Caco-2 (cell line): ENCODE measurements around the gene PARP1. TPM values are rescaled to one million over a fixed set of nuclear protein-coding genes. Genes with fewer than 3 reads are reported as not detected.

ENCODE experiments used
- BruUV-seq: library from RNA; stranded (reverse); fragments of 400-500 nt; replicated peaks from 2 replicates; lab custom pipeline; 2021; lab: Mats Ljungman, UMichigan
- CTCF ChIA-PET: fragments of 300-600 bp; sonication (Branson Sonifier 250); formaldehyde crosslinking; loops from one replicate; lab custom pipeline; 2022; ENCODE audit warnings: antibody characterized with exemption; lab: Charles Lee
- POLR2A ChIA-PET: fragments of 300-600 bp; sonication (Branson Sonifier 250); formaldehyde crosslinking; loops from one replicate; lab custom pipeline; 2022; ENCODE audit warnings: antibody characterized with exemption; lab: Charles Lee
- DNase-seq, 2 experiments: peaks; one replicate each; pipeline versions ENCODE4 v3.0.0 to v3.0.0-alpha.2; 2020 to 2022
- H3K27me3 ChIP-seq: replicated peaks from 2 replicates; pipeline ENCODE4 v1.6.0; 2011; ENCODE audit warnings: low read length; ENCODE audit not compliant: control insufficient read depth, insufficient read depth
- H3K36me3 ChIP-seq: 2 replicates; pipeline ENCODE4 v1.5.1; 2011; ENCODE audit warnings: low read length; ENCODE audit not compliant: control insufficient read depth, insufficient read depth
- H3K4me1 ChIP-seq: fragments of 250-450 bp; sonication (Bioruptor Pico); 2 replicates; pipeline ENCODE4 v1.5.1; 2020; ENCODE audit warnings: mild to moderate bottlenecking
- H3K4me3 ChIP-seq: 2 replicates; pipeline ENCODE4 v1.5.1; 2011; ENCODE audit warnings: low read depth, mild to moderate bottlenecking, control low read depth, low read length
- H3K9me3 ChIP-seq: fragments of 250-450 bp; sonication (Bioruptor Pico); 2 replicates; pipeline ENCODE4 v1.5.1; 2020; ENCODE audit warnings: mild to moderate bottlenecking, moderate library complexity
- H3K27ac Mint-ChIP-seq: one replicate; pipeline ENCODE4 v1.8.0; 2022; ENCODE audit warnings: mixed read lengths; ENCODE audit not compliant: unreplicated experiment
- H3K27me3 Mint-ChIP-seq: one replicate; pipeline ENCODE4 v1.8.0; 2022; ENCODE audit warnings: mixed read lengths; ENCODE audit not compliant: insufficient read depth, unreplicated experiment
- H3K36me3 Mint-ChIP-seq: one replicate; pipeline ENCODE4 v1.8.0; 2022; ENCODE audit warnings: mild to moderate bottlenecking, mixed read lengths; ENCODE audit not compliant: insufficient read depth, unreplicated experiment
- H3K4me1 Mint-ChIP-seq: one replicate; pipeline ENCODE4 v1.8.0; 2022; ENCODE audit warnings: low read depth, mixed read lengths; ENCODE audit not compliant: unreplicated experiment
- H3K4me3 Mint-ChIP-seq: one replicate; pipeline ENCODE4 v1.8.0; 2022; ENCODE audit warnings: mild to moderate bottlenecking, moderate library complexity, mixed read lengths; ENCODE audit not compliant: unreplicated experiment
- H3K9me3 Mint-ChIP-seq: one replicate; pipeline ENCODE4 v1.8.0; 2022; ENCODE audit warnings: mixed read lengths; ENCODE audit not compliant: unreplicated experiment
- intact Hi-C: fragments of 100-400 bp; cut with micrococcal nuclease; formaldehyde crosslinking; loops from one replicate; pipeline ENCODE4 v1.10.0; 2022; ENCODE audit not compliant: unreplicated experiment
- total RNA-seq: library from RNA; stranded (reverse); gene quantifications from 2 replicates; pipeline ENCODE4 v1.2.3, GENCODE V29; 2022
- TF ChIP-seq, protein P1 (sequence below), 2 experiments: fragments of 200-600 bp in 1 of 2; IDR thresholded peaks; 1 replicate in 1 of 2; 2 replicates in 1 of 2; pipeline versions ENCODE4 v1.5.1 to v1.8.0; 2011 to 2022; ENCODE audit warnings: antibody characterized with exemption in 1 of 2, control low read depth in 1 of 2, inconsistent platforms in 1 of 2, low read depth in 1 of 2, low read length in 1 of 2, mild to moderate bottlenecking in 1 of 2, moderate library complexity in 1 of 2; ENCODE audit not compliant: insufficient read depth in 1 of 2, severe bottlenecking in 1 of 2, unreplicated experiment in 1 of 2

PARP1 gene
- total RNA-seq, 1 experiment from 2014 or later = 136 TPM

DNA sequence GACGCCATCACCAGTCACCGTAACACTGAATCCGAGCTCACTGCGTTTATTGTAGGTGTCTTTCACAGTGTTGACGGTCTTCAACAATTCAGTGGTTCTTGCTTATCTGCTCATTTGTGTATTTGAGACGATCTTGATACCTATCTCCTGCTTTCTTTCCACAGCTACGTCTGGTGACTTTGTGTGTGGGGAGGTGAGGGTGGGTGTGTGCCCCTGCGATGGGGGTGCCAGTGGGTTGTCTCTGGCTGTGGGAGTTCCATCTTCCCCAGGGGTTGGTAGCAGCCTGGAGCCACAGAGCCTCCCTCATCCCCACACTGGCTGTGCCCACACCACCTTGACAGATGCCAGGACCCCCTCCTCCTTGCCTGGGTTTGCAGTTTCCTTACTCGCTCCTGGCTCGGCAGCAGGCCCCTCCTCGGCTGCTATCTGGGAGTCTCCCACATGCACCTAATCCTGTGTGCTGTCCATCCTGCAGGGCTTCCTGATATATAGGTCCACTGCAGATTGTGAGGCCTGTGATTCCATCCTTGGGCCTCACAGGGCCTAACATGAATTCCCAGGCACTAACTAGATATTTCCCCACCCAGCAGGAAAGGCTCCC, 6.3 kb upstream of the PARP1 start:
- DNase-seq = no peak
- TF ChIP-seq, protein P1, sequence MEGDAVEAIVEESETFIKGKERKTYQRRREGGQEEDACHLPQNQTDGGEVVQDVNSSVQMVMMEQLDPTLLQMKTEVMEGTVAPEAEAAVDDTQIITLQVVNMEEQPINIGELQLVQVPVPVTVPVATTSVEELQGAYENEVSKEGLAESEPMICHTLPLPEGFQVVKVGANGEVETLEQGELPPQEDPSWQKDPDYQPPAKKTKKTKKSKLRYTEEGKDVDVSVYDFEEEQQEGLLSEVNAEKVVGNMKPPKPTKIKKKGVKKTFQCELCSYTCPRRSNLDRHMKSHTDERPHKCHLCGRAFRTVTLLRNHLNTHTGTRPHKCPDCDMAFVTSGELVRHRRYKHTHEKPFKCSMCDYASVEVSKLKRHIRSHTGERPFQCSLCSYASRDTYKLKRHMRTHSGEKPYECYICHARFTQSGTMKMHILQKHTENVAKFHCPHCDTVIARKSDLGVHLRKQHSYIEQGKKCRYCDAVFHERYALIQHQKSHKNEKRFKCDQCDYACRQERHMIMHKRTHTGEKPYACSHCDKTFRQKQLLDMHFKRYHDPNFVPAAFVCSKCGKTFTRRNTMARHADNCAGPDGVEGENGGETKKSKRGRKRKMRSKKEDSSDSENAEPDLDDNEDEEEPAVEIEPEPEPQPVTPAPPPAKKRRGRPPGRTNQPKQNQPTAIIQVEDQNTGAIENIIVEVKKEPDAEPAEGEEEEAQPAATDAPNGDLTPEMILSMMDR (IDR thresholded peaks at IDR 0.05; ENCODE audit: insufficient read depth in 1 of 2, low read depth in 1 of 2, low read length in 1 of 2, severe bottlenecking in 1 of 2, unreplicated experiment in 1 of 2) = no peak
- no TSS peak for BruUV-seq
- ChIA-PET CTCF (no interaction called here), POLR2A (interaction anchor here (0.9 kb wide), 1 partner anchor 35 kb away, joined by 3 read pairs; no protein-coding TSS in a partner anchor)
- Histone ChIP-seq H3K4me1 (no peaks in the 10 kb centered on the region), H3K4me3 (no peak overlapping the region), H3K27me3 (no peaks in the 10 kb centered on the region), H3K36me3 (no peaks in the 10 kb centered on the region), H3K9me3 (no peaks in the 10 kb centered on the region)
- no peaks in the 10 kb centered on the region for H3K9me3 Mint-ChIP-seq
- no peaks in the 10 kb centered on the region for H3K27me3 Mint-ChIP-seq
- no peak overlapping the region for H3K4me3 Mint-ChIP-seq
- H3K4me1 Mint-ChIP-seq = no peaks in the 10 kb centered on the region
- no peaks in the 10 kb centered on the region for H3K36me3 Mint-ChIP-seq
- intact Hi-C loops = no loop called here
- H3K27ac Mint-ChIP-seq = no peak overlapping the region

DNA sequence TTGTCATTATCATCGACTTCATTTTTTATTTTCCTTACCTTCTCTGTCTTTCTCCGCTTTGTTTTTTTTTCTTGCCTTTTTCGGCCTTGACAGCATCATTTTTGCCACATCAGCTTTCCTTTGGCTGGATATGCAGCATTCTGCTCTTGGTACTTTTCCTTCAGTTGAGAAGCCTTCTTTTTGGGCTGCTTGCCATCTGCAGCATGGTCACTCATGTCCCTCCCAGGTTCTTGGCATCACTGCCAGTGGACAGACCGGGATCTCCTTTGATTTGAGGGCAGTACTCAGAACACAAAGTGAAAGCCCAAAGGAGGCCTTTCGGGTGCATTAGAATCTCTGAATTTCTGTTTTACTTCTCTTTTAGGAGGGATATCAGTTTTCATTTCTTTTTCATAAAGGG, 3.7 kb upstream of the PARP1 start:
- no peaks in the 10 kb centered on the region for H3K27me3 Mint-ChIP-seq
- no peak for DNase-seq
- intact Hi-C loops = no loop called here
- H3K27me3 ChIP-seq = no peaks in the 10 kb centered on the region
- no peaks in the 10 kb centered on the region for H3K9me3 ChIP-seq
- peaks cover 3% of the 10 kb centered on the region for H3K4me1 Mint-ChIP-seq
- POLR2A ChIA-PET = no interaction called here
- peaks cover 10% of the 10 kb centered on the region for H3K36me3 Mint-ChIP-seq
- CTCF ChIA-PET = no interaction called here
- H3K27ac Mint-ChIP-seq = no peak overlapping the region
- BruUV-seq = no TSS peak
- TF ChIP-seq, protein P1 (IDR thresholded peaks at IDR 0.05; ENCODE audit: insufficient read depth in 1 of 2, low read depth in 1 of 2, low read length in 1 of 2, severe bottlenecking in 1 of 2, unreplicated experiment in 1 of 2) = no peak
- H3K4me3 ChIP-seq = no peak overlapping the region
- H3K36me3 ChIP-seq = no peaks in the 10 kb centered on the region
- H3K4me1 ChIP-seq = peaks cover 11% of the 10 kb centered on the region
- H3K4me3 Mint-ChIP-seq = no peak overlapping the region
- H3K9me3 Mint-ChIP-seq = no peaks in the 10 kb centered on the region

GRCh38 chr1:226410958-226411357, 3.1 kb upstream of the PARP1 start:
- no peaks in the 10 kb centered on the region for H3K36me3 ChIP-seq
- no peak overlapping the region for H3K4me3 ChIP-seq
- CTCF ChIA-PET = no interaction called here
- no peaks in the 10 kb centered on the region for H3K9me3 ChIP-seq
- Mint-ChIP-seq H3K4me1 (peaks cover 10% of the 10 kb centered on the region), H3K9me3 (no peaks in the 10 kb centered on the region), H3K36me3 (peaks cover 10% of the 10 kb centered on the region), H3K27me3 (no peaks in the 10 kb centered on the region), H3K27ac (no peak overlapping the region), H3K4me3 (no peak overlapping the region)
- no TSS peak for BruUV-seq
- DNase-seq = no peak
- peaks cover 15% of the 10 kb centered on the region for H3K4me1 ChIP-seq
- intact Hi-C loops = no loop called here
- POLR2A ChIA-PET = no interaction called here
- TF ChIP-seq, protein P1 (IDR thresholded peaks at IDR 0.05; ENCODE audit: insufficient read depth in 1 of 2, low read depth in 1 of 2, low read length in 1 of 2, severe bottlenecking in 1 of 2, unreplicated experiment in 1 of 2) = no peak
- H3K27me3 ChIP-seq = no peaks in the 10 kb centered on the region
